NCI-H526 treated with DMSO at 0.1 percent for 48 hours (cell line): ENCODE results near the gene SHISA2.

Experiments
- DNase-seq: peaks from one replicate; lab custom pipeline; 2025; lab: John Stamatoyannopoulos, UW

SHISA2 gene

DNA sequence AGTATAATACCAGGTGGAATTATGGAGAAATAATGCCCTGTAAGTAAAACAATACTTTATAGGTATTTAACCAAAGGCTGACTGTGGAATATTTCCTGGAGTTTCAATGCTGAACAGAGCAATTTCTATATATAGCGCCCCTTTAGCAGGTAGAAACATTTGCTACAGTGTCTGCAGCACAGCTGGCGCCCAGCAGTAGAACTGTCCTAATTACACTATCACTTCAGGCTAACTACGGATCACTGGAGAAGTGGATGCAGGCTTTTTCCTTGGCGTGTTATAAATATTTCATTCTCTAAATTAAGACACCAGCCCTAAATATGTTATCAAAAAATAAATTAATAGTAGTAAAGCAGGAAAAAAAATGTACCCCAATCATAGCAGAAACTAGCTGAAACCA lies 3.1 kb downstream of the SHISA2 start:
- DNase-seq: no peak

DNA sequence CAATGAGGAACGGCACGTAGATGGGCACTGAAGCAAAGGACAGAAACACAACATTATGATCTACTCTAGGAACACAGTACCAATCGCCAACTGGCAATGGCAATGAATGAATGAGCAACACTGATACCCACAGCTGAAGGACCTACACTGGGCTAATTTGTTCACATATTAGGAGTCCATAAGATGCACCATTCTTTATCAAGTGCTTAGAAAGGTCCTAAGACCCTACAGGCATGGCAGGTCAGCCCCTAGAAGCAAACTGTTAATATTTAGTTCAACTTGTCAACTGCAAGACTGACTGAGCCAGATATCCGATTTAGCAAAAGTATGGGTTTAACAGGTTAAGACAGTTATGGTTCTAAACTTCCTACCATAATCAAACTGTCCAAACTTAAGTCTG lies 4.8 kb downstream of the SHISA2 start:
- no peak for DNase-seq

DNA sequence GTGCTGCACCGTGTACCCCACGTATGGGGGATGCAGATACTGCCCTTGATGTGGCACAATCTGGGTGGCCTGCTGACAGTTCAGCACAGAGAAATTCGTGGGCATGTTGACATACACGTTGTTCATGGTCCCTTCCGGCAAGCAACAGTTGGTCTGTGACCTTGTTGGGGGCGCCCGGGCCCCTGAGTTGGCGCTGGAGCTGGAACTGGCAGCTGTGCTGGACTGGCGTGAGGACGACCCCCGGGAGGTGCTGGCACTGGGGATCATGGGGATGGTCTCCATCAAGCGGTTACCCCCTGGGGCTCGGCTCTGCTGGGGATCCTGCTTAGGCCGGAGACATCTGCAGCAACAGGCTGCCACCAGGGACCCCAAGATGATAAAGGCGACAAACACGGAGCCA lies 5.2 kb downstream of the SHISA2 start:
- DNase-seq: no peak

DNA sequence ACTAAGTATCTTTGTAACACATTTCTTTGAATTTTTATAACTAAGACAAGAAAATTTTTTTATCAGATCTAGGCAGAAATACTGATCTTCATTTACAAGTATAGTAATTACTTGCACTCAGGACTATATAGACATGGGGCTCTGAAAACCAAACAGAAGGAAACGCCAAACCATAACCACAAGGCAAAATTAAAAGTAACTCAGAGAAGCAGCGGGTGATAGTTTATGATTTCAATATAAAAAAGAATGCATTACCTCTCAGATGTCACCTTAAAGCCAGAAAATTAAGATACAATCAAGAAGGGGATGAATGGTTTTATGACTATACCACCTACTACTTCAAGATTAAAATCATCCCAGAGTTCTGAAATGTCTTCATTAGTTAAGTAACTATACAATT lies 6.7 kb downstream of the SHISA2 start:
- no peak for DNase-seq

DNA sequence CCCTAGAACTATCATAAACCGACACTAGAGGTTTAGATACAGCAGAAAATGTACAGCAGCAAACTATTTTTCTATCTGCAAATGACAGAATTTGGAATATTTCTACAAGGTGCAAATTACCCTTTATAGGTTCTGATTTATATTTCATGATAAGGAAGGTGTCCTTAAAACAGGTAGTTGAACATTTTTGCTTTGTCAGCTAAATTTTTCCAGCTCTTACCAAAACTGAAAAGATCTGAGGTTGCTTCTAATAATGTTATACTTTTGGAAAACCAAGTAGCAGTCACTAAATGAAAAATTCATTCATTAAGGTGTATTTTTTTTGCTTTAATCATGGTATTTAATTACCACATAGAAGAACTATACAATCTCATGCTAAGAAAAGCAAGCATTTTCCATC lies 9.0 kb downstream of the SHISA2 start:
- no peak for DNase-seq

DNA sequence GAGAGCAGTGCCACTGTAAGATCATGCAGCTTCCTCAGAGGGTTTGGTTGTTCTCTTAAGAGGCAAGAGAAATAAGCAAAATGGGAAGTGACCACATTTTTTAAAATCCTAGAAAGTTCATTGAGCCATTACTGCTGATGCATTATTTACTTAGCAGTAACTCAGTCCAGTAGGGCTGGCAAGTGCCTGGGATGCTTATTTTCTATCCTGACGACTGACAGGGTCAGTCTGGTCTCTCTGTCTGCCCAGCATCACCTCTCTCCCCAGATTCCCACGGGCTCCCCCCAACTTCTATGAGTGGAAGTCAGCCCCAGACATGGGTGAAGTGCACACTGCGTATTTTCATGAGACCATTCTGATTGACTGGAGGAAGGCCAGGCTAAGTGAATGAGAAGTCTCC lies 10.4 kb downstream of the SHISA2 start:
- DNase-seq: no peak

DNA sequence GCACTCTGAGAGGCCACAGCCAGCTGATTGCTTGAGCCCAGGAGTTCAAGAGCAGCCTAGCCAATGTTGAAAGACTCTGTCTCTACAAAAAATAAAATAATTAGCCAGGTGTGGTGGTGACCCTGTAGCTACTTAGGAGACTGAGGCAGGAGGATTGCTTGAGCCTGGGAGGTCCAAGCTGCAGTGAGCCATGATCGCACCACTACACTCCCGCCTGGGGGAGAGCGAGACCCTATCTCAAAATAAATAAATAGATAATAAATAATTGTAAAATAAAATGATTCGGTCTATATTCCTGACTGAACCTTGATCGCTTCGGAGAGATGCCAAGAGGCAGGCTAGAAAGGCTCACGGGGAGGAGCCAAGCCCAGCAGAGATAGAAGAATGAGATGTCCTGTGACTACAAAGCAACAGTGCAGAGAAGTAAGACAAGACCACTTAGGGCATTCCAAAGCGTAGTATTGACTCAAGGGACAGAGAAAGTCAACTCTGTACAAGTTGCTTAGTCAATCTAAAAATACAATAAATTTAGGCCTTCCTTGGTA lies 12.8 kb downstream of the SHISA2 start:
- no peak for DNase-seq

DNA sequence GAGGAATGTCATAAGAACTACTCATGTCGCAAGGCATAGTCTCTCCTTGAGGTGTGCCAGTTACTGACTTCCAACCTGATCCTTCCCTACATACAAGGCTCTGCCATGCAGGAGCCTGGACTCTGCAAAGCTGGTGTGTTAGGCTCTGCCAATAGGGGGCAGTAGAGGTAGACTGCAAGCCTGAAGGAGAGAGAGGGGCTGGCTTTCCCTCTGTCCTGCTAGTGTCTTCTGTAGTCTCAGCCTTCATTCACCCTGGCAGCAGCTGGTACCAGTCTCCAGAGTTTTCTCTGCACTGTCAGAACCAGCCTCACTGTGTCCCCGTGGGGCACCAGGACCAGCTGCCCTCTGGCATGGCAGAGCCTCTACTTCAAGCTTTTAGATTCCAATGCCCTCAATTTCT lies 14.5 kb downstream of the SHISA2 start:
- DNase-seq: no peak

DNA sequence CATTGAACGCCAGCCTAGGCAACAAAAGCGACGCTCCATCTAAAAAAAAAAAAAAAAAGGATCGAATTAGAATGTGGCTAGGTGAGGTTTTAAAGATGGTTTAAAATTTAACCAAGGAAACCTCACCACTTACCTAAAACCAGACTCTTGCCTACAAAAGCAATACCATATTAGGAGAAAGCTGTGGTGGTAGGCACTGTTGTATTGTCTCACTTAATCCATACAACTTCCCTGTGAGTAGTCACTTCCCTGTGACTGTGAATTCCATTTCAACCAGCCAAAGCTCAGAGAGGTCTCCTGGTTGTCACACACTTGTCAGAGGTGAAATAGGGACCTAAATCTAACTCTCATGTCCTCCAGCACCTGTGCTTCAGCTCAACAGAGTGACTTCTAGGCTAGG lies 15.4 kb downstream of the SHISA2 start:
- no peak for DNase-seq

DNA sequence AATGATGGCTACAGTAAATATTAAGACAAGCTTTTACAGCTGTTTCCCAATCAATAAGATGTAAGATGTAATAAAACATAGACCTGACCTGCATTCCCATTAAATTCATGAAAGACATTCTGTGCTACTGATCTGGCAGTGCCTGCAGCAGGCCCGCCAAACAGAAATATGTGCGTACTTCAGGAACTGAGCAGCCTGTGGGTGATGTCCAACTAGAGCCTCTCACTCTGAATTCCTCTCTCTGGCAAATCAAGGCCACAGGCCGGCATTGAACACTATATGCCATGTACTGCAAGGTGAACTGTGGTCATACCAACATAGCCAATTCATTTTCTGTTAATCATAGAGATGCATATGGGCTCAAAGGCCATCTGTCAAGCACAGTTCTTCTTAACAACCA lies 17.8 kb downstream of the SHISA2 start:
- DNase-seq: no peak

DNA sequence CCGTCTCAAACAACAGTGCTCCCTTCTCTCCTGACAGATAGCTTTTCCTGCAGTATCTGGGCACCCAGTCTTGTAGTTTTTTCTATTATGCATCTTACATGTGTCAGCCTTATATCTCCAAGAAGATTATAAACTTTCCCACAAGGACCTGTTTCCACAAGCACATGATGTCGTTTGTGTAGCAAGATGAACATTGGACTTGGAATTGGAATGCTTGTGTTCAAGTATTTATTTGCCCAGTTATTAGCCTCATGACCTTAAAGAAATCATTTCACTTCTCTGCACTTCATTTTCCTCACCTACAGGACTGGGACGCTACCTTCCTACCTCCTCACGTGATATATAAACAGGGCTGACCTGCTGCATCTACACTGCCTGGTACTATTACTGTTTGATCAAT lies 21.5 kb downstream of the SHISA2 start:
- no peak for DNase-seq

DNA sequence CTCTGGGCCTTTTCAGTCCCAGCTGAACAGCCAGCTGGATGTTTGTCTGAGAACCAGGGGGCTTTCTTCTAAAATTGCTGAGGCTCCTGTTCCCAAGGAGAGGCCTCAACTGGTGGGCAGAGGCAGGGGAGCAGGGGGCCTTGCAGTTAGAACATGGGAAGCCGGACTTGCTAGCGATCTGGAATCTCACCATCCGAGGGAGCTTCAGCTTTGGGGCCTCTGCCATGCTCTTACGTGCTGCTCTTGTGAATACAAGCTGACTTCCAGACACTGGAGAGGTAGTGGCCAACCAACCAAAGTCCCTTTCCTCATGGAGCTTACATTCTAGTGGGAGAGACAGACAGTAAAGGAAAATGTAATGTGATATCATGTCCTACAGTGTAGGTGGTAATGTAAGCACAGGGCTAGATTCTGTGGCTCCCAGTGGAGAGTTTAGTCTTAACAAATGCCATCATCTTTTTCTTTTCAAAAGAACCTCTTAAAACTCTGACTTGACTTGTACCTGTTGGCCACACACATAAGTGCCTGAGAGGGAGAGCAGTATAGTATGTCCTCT lies 22.2 kb downstream of the SHISA2 start:
- DNase-seq: no peak

DNA sequence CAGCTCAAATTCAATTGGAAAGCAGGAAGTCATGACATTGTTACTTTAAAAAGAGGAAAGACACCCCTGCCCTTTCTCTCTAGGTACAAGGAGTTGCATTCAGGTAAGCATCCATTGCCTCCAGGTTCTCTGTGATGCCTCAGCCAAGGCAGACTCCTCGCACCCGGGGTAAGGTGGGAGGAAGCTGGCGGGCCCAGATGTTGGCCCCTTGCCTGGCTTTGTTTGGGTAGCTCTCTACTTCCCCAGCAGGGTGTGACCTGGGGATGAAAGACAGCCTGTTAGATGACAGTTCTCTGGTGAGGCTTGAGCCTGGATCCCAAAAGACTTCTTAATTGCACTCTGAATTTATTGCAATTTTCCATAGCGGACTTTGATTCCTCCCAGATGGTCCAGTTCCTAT lies 25.6 kb downstream of the SHISA2 start:
- DNase-seq: no peak

DNA sequence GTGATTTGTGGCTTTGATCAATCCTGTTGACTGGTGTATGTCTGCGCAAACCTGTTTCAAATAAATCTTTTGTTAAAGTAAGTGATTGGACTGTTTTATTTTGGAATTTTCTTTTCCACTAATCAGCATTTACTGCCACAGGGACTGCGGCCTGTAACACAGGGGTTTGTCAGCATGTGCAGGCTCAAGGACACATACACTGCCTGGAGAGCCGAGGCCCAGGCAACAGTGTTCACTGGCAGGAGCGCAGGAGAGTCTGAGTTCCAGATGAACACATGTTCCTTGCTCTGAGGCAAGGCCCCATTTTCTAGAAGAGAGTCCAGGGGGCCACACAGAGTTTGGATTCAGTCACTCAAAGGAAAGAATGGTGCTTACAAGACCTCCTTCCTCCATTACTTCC lies 26.0 kb downstream of the SHISA2 start:
- DNase-seq: no peak

DNA sequence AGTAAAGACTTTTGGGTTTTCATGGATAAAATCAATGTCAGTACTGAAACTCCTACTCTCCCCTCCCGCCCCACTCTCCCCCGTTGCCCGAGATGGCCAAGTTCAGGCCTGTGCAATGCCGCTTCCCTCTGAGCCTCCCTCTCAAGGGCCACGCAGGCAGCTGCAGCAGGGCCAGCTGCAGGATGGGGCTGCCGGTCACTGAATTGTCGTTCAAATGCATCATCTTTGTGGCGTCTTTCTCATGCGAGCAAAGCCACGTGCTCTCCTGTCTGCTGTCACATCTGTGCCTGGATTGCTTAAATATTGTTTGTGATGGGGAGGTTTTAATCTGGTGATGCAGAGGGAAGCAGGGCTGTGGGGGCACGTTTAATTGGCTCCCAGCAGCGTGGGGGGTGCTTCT lies 26.6 kb downstream of the SHISA2 start:
- no peak for DNase-seq

DNA sequence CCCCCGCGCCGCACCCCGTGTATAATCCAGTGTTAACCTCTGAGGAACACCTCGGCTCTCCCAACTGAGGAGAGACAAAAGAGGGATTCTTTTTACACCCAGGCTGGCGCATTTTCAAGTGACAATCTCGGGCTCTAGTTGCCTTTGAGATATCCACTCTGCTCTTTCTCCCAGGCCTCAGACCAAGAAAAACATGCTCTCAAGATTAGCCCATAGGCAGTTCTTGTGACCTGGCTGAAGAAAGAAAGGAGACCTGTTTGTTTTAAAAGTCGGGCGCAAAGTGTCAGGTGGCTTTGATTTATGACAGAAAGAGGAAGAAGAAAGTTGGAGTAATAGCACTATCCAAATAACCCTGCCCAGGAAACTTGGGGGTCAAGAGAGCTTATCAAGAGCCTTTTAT lies 27.3 kb downstream of the SHISA2 start:
- DNase-seq: no peak

DNA sequence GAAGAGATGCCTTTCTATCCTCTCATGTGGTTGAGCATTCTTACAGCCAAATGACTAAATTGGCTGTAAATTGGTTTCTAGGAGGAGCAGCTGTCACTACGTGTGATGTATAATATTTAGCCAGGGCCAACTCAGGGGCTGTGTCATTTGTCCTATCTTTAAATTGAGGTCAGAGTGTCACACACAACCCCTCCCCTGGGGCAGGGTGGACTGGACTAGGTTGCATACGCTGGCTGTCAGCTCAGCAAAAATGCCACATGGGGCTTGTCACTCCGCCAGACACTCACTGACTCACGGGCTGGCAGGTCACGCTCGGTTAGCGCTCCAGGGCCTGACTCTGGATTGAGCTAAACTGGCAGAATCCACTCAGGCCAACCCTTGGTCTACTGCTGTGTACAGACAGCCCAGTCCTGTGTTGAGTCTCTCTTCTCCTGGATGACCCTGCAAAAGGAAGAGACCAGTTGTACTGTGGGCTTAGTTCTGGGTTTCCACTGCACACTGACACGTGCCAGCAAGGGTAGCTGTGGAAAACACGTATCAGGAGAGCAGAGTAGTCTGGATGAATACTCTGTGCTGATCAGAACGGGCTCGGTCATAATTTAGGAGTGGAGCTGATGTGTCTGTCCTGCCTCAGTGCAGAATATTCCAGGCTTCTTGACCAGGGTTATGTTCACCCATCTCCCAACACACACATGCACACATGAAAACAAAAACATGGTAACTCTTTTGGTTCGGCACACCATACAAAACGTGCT lies 29.1 kb downstream of the SHISA2 start:
- DNase-seq: no peak

DNA sequence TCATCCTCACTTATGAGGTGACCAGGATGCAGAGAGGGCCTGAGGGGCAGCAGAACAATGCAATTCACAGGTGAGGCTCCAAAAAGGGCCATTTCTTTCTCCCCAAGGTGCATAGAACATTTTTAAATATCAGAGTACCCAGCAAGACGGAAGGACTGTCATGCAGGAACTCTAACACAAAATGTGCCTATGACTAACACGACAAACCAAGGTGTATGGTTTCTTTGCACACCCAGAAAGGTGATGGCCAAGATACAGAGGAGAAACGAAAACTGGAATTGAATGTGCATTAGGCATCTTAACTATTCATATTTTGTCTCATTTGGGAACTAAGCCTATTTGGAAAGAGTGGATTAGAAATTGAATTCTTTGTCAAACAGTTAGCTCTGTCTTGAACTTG lies 29.9 kb downstream of the SHISA2 start:
- DNase-seq: no peak

DNA sequence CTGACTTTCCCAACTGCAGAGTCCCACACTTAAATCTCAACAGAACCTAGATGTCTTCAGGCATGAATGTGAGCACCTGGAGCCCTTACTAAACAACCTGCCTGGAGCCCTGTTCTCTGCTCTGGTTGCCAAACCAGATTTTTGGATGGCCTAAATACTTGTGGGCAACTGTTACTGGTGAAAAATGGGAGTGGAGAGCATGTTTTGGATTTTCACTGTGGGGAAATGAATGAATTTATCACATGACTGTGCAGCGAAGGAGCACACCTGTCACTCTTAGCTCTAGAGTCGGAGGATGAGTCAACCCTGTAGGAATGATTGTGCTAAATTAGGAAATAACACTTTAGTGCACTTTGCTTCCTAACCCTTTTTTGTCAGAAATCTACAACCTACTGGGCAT lies 30.3 kb downstream of the SHISA2 start:
- no peak for DNase-seq

DNA sequence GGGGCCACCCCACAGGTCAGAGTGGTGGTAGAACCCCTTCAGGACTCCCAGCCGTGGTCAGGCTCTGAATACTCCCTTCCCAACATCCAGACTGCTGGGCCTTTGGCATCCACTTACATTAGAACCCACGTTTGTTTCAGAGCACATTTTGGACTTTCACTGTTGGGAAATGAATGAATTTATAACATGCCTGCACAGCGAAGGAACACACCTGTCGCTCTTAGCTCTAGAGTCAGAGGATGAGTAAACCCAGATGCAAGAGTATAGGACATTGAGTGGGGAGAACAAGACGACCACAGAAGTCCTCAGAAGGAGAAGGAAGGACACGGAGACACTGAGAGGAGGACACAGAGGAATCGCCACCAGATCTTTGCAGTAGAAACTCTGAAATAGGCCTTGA lies 30.9 kb downstream of the SHISA2 start:
- DNase-seq: no peak

DNA sequence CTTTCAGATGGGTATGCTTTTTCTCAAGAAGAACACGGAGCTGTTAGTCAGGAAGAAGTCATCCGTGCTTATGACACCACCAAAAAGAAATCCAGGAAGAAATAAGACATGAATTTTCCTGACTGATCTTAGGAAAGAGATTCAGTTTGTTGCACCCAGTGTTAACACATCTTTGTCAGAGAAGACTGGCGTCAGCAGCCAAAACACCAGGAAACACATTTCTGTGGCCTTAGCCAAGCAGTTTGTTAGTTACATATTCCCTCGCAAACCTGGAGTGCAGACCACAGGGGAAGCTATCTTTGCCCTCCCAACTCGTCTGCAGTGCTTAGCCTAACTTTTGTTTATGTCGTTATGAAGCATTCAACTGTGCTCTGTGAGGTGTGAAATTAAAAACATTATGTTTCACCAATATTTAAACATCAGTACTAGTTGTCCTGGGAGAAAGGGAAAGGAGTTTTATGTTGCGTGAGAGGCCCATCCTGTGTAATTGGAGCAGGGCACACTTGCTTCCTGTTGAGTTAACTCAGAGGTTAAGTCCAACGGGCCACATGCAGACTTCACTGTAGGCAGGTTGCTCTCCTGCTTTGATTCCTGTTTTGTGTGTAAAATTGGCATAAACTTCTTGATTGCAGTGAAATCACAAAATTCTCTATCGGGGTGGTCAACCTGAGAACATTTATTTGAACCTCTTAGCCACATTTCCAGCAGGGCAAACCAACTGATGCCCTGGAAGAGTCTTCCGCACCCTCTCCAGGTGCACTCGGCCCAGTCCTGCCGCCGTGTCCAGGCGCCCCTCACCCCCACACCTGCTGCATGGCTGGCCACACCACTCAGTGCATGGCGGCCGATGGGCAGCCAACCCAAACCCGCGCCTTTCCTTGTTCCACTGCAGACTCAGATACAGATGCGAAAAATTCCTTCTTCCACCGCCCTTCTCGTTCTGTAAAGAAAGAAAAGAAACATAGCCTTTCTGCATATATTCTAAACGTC lies 31.6 kb downstream of the SHISA2 start:
- DNase-seq: no peak

DNA sequence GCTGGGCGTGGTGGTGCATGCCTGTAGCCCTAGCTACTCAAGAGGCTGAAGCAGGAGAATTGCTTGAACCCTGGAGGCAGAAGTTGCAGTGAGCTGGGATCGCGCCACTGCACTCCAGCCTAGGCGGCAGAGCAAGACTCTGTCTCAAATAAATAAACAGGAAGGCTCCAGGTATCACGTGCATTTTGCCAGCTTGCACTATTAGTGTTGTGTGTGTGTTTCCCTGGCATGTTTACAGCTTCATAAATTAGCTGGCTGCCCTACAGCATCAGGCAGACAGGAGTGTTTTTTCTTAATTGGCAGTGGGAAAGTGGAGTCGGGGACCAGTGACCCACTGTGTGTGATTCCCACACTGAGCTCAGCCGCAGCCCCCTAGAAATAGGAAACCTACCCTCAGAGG lies 32.6 kb downstream of the SHISA2 start:
- no peak for DNase-seq
